Measurements from ENCODE around the gene PM20D2.

- no peak for TF ChIP-seq POLR2A (IDR thresholded peaks at IDR 0.05)
- TF ChIP-seq, protein P1, sequence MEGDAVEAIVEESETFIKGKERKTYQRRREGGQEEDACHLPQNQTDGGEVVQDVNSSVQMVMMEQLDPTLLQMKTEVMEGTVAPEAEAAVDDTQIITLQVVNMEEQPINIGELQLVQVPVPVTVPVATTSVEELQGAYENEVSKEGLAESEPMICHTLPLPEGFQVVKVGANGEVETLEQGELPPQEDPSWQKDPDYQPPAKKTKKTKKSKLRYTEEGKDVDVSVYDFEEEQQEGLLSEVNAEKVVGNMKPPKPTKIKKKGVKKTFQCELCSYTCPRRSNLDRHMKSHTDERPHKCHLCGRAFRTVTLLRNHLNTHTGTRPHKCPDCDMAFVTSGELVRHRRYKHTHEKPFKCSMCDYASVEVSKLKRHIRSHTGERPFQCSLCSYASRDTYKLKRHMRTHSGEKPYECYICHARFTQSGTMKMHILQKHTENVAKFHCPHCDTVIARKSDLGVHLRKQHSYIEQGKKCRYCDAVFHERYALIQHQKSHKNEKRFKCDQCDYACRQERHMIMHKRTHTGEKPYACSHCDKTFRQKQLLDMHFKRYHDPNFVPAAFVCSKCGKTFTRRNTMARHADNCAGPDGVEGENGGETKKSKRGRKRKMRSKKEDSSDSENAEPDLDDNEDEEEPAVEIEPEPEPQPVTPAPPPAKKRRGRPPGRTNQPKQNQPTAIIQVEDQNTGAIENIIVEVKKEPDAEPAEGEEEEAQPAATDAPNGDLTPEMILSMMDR (IDR thresholded peaks at IDR 0.05) = no peak
- TF ChIP-seq POLR2AphosphoS5 (IDR thresholded peaks at IDR 0.05) = no peak
These were observed 48.7 kb downstream of the PM20D2 start for GRCh38 chr6:89194559-89194958.

All from prostate gland (tissue), 2 donors.